Keratinocyte (primary cell): Measurements from ENCODE around the gene MEIS2. TPM values are rescaled to one million over a fixed set of nuclear protein-coding genes. Genes with fewer than 3 reads are reported as not detected.

Experiments used
- DNase-seq: peaks from one replicate; pipeline ENCODE4 v3.0.0-alpha.2; 2011; ENCODE audit warnings: low read depth, missing footprints, low spot score
- FAIRE-seq: peaks from 2 replicates; lab custom pipeline; 2011; peaks lifted over from hg19 to GRCh38; lab: Jason Lieb, UNC
- H2AFZ ChIP-seq: 2 replicates; pipeline ENCODE4 v1.6.0; 2012; ENCODE audit warnings: low read length, control low read depth, inconsistent platforms; ENCODE audit not compliant: control insufficient read depth
- H3K27ac ChIP-seq: 2 replicates; pipeline ENCODE4 v1.5.1; 2011; ENCODE audit warnings: low read length; ENCODE audit not compliant: control insufficient read depth, insufficient read depth
- H3K27me3 ChIP-seq: 3 replicates; pipeline ENCODE4 v1.6.0; 2011; ENCODE audit warnings: low read length; ENCODE audit not compliant: control insufficient read depth, insufficient read depth; ENCODE audit errors: extremely low read depth
- H3K36me3 ChIP-seq, 2 experiments: 2 replicates in 1 of 2; 3 replicates in 1 of 2; pipeline ENCODE4 v1.5.1; 2011; ENCODE audit warnings: low read length in 2 of 2, mild to moderate bottlenecking in 1 of 2; ENCODE audit not compliant: control insufficient read depth in 2 of 2, insufficient read depth in 2 of 2; ENCODE audit errors: extremely low read depth in 1 of 2
- H3K4me1 ChIP-seq: 3 replicates; pipeline ENCODE4 v1.5.1; 2011; ENCODE audit warnings: low read length; ENCODE audit not compliant: control insufficient read depth, insufficient read depth; ENCODE audit errors: extremely low read depth
- H3K4me2 ChIP-seq: 3 replicates; pipeline ENCODE4 v1.6.0; 2011; ENCODE audit warnings: low read depth, low read length; ENCODE audit not compliant: control insufficient read depth, insufficient read depth; ENCODE audit errors: extremely low read depth
- H3K4me3 ChIP-seq, 3 experiments: fragments of 200-600 bp in 1 of 3; sonication (generic) in 1 of 3; 2 replicates in 2 of 3; 3 replicates in 1 of 3; pipeline ENCODE4 v1.5.1; 2011 to 2016; ENCODE audit warnings: low read length in 3 of 3, mild to moderate bottlenecking in 3 of 3, control low read depth in 2 of 3, inconsistent platforms in 1 of 3, low read depth in 1 of 3, mixed read lengths in 1 of 3, mixed run types in 1 of 3, moderate library complexity in 1 of 3; ENCODE audit not compliant: control insufficient read depth in 2 of 3, insufficient read depth in 2 of 3; ENCODE audit errors: extremely low read depth in 1 of 3
- H3K79me2 ChIP-seq: 2 replicates; pipeline ENCODE4 v1.6.0; 2012; ENCODE audit warnings: low read length; ENCODE audit not compliant: control insufficient read depth, insufficient read depth
- H3K9ac ChIP-seq: 3 replicates; pipeline ENCODE4 v1.6.0; 2011; ENCODE audit warnings: low read length; ENCODE audit not compliant: control insufficient read depth, insufficient read depth; ENCODE audit errors: extremely low read depth
- H3K9me1 ChIP-seq: 3 replicates; pipeline ENCODE4 v1.6.0; 2011; ENCODE audit warnings: low read length; ENCODE audit not compliant: control insufficient read depth, insufficient read depth; ENCODE audit errors: extremely low read depth
- H3K9me3 ChIP-seq: 2 replicates; pipeline ENCODE4 v1.5.1; 2012; ENCODE audit warnings: low read depth, low read length; ENCODE audit not compliant: control insufficient read depth
- H4K20me1 ChIP-seq: 3 replicates; pipeline ENCODE4 v1.6.0; 2011; ENCODE audit warnings: low read length; ENCODE audit not compliant: control insufficient read depth, insufficient read depth; ENCODE audit errors: extremely low read depth
- CTCF ChIP-seq, 3 experiments: IDR thresholded peaks in 1 of 3; conservative IDR thresholded peaks in 1 of 3; optimal IDR thresholded peaks in 1 of 3; 2 replicates in 2 of 3; 3 replicates in 1 of 3; pipeline versions ENCODE3 to v1.5.1; 2011; ENCODE audit warnings: low read length in 3 of 3, mild to moderate bottlenecking in 3 of 3, moderate library complexity in 2 of 3, control low read depth in 1 of 3, inconsistent platforms in 1 of 3; ENCODE audit not compliant: insufficient read depth in 2 of 3; ENCODE audit errors: extremely low read depth in 1 of 3
- EZH2 ChIP-seq: IDR thresholded peaks from one replicate; pipeline ENCODE4 v1.6.1; 2012; ENCODE audit warnings: inconsistent platforms, mild to moderate bottlenecking, low read length, moderate library complexity
- dilution Hi-C: fragments of 300-500 bp; cut with MboI; formaldehyde crosslinking; loops from one replicate; pipeline ENCODE4 v1.7.0; 2020; ENCODE audit warnings: low sequenced_read_pairs; ENCODE audit not compliant: extremely low pct_ligation_motif_present
- polyA plus RNA-seq, 5 experiments: library from polyadenylated mRNA; depleted of rRNA in 3 of 5; stranded (reverse) in 3 of 5; stranded (forward) in 1 of 5; unstranded in 1 of 5; fragments of >200 nt; gene quantifications; 1 replicate in 1 of 5; 2 replicates in 3 of 5; 3 replicates in 1 of 5; pipeline versions ENCODE4 v1.2.1 to v1.2.3, GENCODE V29; 2011 to 2012; ENCODE audit warnings: missing spikeins in 2 of 5, low read depth in 1 of 5, low replicate concordance in 1 of 5

The MEIS2 gene
- polyA plus RNA-seq, 1 donor (not counting 4 experiments of a cell fraction or from before 2014, with no cell fraction given) = 11.4 TPM

GRCh38 chr15:36885771-36886170, 214.6 kb downstream of the MEIS2 start:
- H3K4me2 ChIP-seq = no peak overlapping the region
- peaks cover 16% of the 10 kb centered on the region for H3K4me1 ChIP-seq
- no peak overlapping the region for H3K27ac ChIP-seq
- no peak overlapping the region for H3K4me3 ChIP-seq
- H2AFZ ChIP-seq = no peak overlapping the region
- H3K36me3 ChIP-seq = no peaks in the 10 kb centered on the region
- H3K9me1 ChIP-seq = no peaks in the 10 kb centered on the region
- no peak for TF ChIP-seq CTCF (optimal IDR thresholded peaks at IDR 0.05 in 1 of 3, IDR thresholded peaks at IDR 0.05 in 1 of 3, conservative IDR thresholded peaks at IDR 0.05 in 1 of 3; ENCODE audit: extremely low read depth in 1 of 3, insufficient read depth in 2 of 3, low read length in 3 of 3)
- TF ChIP-seq EZH2 = no peak
- FAIRE-seq (no peak), DNase-seq (no peak)
- H3K9ac ChIP-seq = no peak overlapping the region
- no peaks in the 10 kb centered on the region for H3K9me3 ChIP-seq
- dilution Hi-C loops = no loop called here
- H3K27me3 ChIP-seq = peaks cover 58% of the 10 kb centered on the region
- no peaks in the 10 kb centered on the region for H3K79me2 ChIP-seq
- no peaks in the 10 kb centered on the region for H4K20me1 ChIP-seq

- H3K4me1 ChIP-seq = peaks cover 16% of the 10 kb centered on the region
- no peaks in the 10 kb centered on the region for H3K9me3 ChIP-seq
- TF ChIP-seq CTCF (optimal IDR thresholded peaks at IDR 0.05 in 1 of 3, IDR thresholded peaks at IDR 0.05 in 1 of 3, conservative IDR thresholded peaks at IDR 0.05 in 1 of 3; ENCODE audit: extremely low read depth in 1 of 3, insufficient read depth in 2 of 3, low read length in 3 of 3) (no peak), EZH2 (no peak)
- no peak overlapping the region for H3K4me2 ChIP-seq
- DNase-seq (no peak), FAIRE-seq (no peak)
- no peak overlapping the region for H3K27ac ChIP-seq
- no peak overlapping the region for H2AFZ ChIP-seq
- no peaks in the 10 kb centered on the region for H3K79me2 ChIP-seq
- no peaks in the 10 kb centered on the region for H3K9me1 ChIP-seq
- H3K9ac ChIP-seq = no peak overlapping the region
- peaks cover 65% of the 10 kb centered on the region for H3K27me3 ChIP-seq
- no peaks in the 10 kb centered on the region for H4K20me1 ChIP-seq
- H3K4me3 ChIP-seq = no peak overlapping the region
- dilution Hi-C loops = no loop called here
- H3K36me3 ChIP-seq = no peaks in the 10 kb centered on the region
Measured at GRCh38 chr15:36884936-36885635, 215.3 kb downstream of the MEIS2 start.
